Measurements from ENCODE around the gene PNMA8C.

Gene PNMA8C

DNA sequence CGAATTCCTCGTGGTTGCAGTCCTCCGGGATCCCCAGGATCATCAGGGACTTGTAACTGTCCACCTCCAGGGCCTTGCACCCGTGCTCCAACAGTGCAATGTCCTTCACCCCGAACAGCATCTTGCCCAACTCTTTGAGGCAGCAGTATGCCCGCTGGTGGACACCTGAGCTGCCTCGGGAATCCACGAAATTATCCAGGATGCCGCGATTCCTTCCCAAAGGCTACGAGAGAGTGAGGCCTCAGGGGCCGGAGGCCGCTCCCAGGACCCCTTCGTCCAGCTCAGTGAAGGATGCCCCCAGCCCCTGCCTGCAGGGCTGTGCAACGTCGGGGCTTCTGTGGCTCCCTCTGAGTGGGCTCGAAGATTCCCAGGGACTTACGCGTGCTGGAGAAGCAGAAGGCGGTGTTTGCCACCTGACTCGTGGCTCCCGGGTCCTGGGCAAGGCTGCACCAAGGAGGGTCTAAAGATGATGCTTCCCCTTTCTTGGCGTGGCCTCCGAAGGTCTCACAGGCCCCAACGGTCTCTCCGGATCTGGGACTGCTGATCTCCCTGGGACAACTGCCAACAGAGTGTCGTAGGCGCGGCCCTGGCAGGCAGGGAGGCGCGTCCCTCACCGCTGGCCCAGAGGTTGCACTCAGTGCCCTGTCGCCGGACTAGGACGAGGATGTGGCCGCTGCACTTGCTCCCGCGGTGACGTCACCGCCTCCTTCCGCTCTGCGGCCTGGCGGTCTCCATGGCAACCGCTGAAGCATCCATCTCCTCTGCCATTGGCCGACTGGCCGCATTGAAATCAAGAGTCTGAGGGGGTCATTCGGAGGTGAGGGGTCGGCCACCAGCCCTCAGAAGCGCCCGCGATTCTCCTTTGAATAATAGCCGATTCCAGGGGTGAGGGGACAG, at the start of gene PNMA8C:
PNMA8C (minus strand) TSS at position 698 of the 897 bp plus-strand sequence; CDS start at position 121, 577 bp downstream.
- DNase-seq = peak; percentile 26

DNA sequence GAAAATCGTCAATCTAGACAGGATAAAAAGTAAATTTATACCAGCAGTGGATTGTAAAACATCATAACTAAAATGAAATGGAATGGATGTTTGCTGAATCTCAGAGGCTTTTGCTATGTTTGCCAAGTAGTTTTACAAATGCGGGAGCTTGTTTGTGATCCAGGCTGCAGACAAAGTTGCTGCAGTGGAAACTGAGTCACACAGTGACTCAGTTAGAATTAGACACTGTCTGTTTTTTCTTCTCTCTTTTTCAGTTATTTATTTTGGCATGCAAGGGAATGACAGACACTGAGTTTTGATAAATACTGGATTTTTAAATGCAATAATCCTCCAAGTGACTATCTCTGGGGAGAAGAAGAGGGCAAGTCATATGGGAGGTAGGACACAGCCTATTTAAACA, 47.2 kb upstream of the PNMA8C start:
- no peak for DNase-seq

DNA sequence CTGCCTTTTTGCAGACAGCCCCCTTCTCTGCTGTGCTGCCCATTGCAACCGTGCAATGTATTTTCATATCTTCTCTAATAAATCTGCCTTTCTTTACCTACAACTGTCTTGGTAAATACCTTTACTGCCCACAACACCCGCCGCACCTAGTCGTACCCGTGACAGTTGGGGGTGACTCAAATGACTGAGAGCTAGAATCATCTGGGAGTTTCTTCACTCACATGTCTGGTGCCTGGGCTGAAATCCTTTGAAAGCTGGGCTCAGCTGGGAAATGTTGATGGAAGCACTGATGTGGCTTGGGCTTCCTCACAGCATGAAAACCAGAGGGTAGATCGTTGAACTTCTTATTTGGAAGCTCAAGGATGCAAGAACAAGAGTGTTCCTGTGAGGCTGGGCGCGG, 45.5 kb upstream of the PNMA8C start:
- no peak for DNase-seq

DNA sequence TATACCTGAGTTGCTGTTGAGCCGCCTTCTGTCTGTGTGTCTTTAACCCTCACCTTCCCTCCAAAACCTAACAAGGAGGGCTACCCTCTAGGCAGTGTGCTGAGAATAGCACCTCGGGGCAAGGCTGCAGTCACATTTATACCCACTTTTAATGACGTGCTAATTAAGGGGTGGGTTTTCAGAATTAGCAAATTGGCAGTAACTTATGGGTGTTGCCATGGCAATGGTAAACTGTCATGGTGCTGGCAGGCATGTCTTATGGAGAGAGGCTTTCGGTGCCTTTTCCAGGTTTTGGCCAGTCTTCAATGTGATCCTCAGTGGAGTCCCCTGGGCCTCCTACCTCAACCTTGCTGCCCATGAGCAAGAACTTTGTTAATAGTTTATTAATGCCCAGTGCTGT, 43.9 kb upstream of the PNMA8C start:
- no peak for DNase-seq

DNA sequence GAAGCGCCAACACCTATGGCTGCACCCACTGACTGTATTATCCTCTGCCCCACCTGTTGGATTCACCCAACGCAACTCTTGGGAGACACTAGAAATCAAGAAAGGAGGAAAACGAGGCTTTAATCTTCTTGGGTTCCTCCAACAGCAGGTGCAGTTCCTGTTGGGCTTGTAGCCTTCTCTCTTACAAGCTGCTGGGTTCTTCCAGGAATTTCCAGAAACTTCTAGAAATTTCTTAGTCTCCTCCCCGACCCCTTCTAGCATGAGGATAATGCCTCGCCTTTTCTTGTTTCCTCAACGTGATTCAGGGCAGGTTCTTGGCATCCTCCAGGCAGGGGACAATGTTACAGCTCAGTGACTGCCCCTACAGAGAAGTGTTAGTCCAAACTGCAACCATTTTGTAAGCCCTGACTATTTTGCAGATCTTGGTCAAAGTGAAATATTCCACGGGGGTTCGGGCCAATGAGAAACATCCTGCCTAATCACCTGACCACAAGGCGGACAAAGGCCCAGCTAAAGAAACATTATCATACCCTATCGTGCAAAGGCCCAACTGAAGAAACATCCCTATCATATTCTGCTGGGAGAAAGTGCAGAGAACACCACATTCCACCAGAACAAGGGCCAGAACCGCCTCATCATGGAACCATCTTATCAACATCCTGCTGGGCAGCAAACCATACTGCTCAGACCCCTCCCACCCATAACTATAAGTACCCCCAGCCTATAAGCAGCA, 43.2 kb upstream of the PNMA8C start:
- DNase-seq = no peak

DNA sequence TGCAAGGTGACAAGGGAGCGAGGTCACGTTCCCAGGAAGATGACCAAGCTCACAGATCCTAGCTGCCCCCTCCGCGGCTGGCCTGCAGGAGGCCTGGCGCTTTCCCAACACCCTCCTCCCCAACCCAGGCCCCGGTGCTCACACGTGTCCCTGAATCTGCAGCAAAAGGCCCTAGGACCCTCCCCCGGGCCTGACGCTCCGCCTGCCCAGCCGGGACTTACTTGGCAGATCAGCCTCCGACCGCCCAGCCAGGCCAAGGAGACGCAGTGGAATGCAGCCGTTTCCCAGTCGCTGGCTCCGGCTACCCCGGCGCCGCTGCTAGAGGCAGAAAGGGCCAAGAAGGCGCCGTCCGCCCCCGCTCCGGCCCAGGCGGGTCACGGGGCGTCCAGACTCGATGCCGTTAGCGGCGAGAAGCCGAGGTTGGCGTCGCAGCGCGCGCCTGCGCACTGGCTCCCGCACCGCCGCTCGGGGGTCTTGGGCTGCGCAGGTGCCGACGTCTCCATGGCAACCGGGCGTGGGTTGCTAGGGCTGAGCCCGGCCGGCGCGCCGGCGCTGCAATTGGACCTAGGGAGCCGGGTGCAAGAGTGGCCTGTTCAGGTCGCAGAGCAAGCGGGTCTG, 42.5 kb upstream of the PNMA8C start, which contains the start of gene PNMA8A:
PNMA8A (minus strand) TSS at position 448 of the 618 bp plus-strand sequence. CDS start 528 bp downstream, outside the sequence.
- DNase-seq = peak; percentile 88

DNA sequence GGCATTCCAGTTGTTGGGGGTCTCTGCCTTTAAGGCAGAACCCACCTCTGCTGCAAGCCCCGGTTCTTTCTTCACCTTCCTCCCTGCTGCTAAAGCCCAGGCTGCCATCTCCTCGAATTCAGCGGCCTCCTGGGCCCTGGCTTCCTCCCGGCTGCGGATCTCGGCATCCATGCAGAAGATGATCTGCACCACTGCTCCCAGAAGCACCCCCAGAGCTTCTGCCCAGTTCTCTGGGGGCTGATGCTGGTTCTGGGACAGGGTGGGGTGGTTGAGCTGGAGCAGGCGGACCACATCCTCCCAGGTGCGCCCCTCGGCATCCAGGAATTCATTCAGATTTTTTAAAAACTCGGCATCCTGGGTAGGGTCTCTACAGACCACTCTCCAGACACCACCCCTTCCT, 41.6 kb upstream of the PNMA8C start:
- DNase-seq = no peak

DNA sequence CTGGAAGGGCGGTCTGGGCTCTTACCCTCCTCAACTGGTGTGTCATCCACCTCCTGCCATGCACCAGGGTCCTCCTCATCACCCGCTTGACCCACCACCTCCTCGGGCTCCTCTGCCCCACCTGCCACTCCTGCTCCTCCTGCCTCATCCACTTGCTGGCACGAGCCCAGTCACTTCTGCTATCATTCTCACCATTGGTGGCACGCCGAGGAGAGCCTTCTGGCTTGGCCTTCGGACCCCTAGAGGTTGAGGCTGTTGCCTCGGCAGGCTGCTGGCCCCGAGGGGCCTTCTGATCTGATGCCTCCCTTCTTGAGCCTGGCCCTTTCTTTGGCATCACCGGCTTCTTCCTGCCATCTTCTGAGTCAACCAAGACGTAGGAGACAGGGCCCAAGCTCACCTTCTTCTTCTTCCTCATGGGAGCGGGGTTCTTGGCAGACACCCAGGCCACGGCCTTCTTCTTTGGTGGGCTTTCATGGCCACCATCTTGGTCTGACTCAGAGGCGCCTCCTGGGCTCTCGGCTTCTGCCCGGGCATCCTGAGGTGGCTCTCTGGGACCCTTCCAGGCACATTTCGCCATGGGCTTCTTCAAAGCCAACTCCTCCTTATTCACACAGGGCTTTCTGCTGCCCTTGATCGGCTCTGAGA, 40.9 kb upstream of the PNMA8C start:
- DNase-seq = no peak

DNA sequence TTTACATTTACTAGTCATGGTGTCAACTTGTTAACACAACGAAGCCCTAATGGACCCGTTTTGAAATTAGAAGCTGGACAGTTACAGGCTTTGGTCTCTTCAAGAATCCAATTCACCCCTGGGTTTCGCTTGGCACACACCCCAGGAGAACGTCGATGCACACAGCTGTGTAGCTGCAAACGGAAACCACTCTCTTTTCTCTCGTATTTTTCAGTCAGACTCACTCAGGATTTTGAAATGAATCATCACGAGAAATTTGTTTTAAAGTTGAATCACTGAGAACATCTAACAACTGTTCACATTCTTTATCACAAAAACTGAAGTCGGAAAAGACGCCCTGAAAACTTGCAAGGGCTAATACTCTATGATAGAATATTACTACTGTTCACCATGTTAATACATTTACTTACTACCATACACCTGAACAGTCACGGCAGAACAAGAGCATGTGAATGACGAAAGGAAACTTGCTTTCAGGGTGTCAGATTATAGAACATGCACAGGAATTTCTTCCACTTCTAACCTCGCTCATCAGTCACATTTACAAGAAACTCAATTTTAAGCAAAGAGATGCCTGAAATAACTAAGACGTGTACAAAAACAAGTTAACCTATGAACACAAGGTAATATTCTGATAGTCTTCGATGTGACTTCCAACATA, 37.9 kb upstream of the PNMA8C start:
- DNase-seq = no peak

DNA sequence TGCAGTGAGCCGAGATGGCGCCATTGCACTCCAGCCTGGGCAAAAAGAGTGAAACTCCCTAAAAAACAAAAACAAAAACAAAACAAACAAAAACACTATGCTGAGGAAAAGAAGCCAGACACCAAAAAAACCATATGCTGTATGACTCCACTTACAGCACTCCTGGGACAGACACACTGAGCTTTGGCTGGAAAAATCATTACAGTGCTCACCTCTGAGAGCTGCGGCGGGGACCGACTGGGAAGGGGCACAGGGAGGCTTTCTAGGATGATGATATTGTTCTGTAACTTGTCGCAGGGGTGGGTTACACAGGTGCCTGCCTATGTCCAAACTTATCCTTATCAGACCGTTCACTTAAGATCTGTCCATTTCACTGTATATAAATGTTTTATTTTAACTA, 34.8 kb upstream of the PNMA8C start:
- DNase-seq = no peak

DNA sequence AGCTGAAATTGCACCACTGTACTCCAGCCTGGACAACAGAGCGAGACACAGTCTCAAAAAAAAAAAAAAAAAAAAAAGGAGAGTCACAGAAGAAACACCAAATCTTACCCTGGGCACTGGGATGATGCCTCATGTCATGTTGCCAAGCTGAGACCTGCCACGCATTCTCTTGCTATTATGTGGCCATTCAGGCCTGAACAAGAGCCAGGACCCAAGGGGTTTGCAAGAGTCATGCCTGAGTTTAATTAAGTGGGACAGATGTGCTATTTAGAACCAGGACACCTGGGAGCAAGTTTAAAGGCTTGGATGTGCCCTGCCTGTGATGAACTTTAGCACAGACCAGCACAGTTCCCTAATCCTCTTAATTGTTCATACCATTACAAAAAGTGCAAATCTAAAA, 32.8 kb upstream of the PNMA8C start:
- DNase-seq = no peak

DNA sequence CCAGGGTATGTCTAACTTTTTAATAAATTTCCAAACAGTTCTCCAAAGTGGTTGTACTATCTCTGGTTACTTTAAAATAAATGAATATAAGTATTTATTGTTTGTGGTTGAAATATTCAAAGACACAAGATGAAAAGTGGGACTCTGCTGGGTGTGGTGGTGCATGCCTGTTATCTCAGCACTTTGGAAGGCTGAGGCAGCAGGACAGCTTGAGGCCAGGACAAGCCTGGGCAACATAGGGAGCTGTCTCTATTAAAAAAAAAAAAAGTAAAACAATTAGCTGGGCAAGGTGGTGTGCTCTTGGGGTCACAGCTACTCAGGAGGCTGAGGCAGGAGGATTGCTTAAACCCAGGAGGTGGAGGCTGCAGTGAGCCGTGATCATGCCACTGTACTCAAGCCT, 32.2 kb upstream of the PNMA8C start:
- DNase-seq = no peak

DNA sequence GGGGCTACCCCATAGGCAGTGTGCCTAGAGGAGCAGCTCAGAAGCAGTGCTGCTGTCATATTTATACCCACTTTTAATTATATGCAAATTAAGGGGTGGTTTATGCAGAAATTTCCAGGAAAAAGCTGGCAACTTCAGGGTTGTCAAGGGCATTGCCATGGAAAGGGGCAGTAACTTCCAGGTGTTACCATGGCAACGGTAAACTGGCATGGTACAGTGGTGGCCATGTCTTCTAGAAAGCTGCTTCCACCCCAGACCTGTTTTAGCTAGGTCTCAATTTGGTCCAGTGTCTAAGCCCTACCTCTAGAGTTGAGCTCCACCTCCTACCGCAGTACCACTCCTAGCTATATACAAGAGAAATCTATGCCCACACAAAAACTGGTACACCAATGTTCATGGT, 31.3 kb upstream of the PNMA8C start:
- DNase-seq = no peak

DNA sequence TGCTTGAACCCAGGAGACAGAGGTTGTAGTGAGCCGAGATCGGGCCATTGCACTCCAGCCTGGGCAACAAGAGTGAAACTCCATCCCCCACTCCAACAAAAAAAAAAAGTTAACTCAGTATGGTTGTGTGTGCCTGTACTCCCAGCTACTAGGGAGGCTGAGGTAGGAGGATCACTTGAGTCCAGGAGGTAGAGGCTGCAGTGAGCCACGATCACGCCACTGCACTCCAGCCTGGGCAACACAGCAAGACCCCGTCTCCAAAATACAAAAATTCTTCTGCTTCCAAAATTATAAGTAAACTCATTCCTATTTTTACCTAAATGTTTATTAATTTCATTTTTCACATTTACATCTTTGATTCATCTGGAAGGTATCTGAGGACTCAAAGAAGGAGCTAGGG, 28.2 kb upstream of the PNMA8C start:
- DNase-seq = no peak

DNA sequence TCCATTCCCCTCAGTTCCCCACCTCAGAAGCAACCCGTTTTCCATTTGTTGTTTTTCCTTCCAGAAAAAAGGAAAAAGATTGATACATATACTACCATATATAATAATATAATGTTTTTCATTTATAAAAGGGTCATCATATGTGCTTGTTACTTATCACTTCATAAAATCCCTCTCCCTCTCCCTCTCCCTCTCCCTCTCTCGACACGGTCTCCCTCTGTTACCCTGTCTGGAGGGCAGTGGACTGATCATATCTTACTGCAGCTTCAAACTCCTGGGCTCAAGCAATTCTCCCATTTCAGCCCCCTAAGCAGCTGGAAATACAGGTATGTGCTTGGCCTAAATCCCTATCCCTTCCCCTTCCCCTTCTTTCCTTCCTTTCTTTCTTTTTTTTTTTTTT, 25.5 kb upstream of the PNMA8C start:
- no peak for DNase-seq

DNA sequence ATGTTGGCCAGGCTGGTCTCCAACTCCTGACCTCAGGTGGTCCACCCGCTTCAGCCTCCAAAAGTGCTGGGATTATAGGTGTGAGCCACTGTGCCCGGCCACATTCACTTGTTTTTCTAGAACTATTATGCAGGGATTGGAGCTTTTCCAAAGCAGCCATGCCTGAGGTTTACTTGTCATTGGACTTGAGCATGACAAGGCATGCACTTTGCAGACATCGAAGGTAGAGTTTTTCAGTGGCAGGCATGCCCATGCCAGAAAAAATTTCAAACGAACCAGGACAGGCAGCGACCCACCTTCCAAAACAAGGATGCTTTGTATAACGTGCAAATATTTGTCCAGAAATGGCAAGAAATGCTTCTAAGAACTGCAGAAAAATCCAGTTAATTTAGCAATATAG, 24.9 kb upstream of the PNMA8C start:
- no peak for DNase-seq

DNA sequence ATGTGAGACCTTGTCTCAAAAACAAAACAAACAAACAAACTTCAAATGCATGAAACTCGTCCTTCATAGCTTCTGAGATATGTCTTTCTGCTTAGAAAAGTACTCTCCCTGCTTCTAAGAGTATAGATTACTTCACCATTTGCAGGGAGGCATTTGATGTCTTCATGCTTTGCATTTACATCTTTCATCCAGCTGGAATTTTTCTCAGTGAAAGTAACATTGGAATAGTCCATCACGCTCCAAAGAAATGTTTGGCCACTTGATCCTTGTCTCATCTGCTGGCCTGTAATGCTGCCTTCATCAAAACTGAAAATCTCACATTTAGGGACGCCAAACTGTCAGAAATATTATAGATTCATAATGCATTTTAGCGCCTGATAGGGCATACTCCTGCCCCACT, 23.4 kb upstream of the PNMA8C start:
- DNase-seq = no peak

DNA sequence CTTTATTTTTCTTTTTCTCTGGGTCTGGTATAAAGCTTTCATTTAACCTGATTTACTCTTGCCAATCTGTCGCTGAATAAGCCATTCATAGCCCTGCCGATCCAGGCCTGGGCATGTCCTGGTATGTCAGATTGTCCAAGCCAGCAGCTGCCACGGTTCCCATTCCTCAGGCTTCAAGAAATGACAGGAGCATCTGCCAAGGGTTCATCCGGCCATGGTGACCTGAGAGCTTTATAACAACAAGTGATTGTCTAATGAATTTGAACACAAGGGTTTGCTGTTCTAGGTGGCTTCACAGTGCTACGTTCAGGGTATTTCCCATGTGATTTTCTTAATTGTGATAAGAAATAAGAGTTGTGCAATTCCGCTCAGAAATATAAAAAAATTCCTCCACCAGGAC, 22.6 kb upstream of the PNMA8C start:
- DNase-seq = no peak

DNA sequence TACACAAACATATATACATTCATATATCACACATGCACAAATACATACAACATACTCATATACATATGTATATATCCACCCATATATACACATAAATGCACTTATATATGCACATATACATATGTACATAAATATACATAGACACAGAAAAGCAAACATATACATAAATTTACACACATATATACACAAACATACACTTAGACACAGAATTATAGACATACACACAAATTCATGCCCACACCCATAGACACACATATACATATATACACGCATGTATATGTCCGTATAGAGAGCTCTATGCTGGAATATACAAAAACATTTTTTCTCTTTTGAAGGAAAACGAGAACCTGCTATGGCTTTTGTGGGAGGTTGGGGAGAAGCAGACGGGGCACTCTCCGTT, 22.0 kb upstream of the PNMA8C start:
- DNase-seq = no peak

DNA sequence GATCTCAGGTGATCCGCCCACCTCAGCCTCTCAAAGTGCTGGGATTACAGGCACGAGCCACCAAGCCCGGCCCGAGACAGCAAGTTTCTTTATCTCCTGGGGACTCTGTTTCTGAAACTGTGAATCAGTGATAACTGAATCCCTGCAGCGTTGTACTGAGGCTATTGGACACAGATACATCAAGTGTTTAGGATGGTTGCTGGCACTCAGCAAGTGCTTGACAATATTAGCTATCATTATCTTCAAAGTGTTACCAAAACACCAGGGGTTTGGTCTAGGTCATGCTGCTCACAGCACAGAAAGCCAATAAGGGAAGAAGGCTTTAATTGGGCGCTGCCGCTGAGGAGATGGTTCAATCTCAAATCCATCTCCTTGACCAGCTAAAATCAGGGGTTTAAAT, 20.5 kb upstream of the PNMA8C start:
- no peak for DNase-seq

DNA sequence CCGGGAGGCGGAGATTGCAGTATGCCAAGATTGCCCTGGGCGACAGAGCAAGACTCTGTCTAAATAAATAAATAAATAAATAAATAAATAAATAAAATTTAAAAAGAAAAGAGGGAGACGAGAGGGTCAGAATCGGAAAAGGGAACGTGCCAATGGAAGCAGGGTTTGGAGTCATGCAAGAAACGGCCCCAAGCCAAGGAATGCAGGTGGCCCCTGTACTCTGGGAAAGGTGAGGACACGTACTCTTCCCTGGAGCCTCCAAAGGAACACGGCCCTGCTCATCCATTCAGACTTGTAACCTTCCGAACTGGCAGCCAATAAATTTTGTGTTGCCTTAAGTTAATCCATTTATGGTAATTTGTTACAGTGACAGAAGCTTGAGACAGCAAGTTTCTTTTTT, 19.9 kb upstream of the PNMA8C start:
- no peak for DNase-seq

DNA sequence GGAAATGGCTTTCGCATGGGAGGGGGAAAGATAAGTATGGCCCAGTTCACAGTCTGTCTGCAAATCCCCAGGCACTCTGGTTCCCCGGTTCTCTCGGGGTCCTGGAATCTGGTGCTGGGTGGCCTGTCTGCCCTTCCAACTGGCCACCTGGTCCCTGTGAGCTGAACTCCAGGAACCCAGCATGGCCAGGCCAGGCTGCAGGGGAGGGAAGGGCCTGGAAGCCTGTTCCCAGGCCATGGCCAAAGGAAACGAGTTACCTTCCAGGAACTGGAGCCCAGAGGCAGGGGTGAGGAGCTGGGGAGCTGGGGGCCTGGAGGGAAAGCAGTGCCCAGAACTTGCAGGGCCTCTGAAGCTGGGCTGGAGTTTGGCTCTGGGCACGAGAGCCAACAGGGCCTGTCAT, 19.1 kb upstream of the PNMA8C start:
- DNase-seq = no peak

DNA sequence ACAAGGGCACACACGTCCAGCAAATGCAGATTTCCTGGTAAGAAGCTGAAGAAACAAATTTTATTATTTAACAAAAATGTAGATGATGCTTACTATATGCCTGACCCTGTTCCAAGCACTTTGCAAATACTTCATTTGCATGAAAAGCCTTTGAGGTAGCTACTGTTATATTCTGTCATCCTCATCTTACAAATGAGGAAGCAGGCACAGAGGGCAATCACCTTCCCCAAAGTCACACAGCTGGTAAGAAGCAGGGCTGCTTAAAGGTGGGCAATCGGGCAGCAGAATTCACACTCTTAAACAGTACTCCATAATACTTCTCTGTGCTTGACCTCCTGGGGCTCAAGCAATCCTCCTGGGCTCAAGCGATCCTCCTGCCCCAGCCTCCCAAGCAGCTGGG, 18.3 kb upstream of the PNMA8C start:
- no peak for DNase-seq

All from NCI-H1092 treated with DMSO at 0.1 percent for 48 hours (cell line).